Fibroblast of the conjunctiva (primary cell): ENCODE data around the gene HTATSF1.
A peak's percentile ranks its signal among the peaks of the same experiment; 100 is the strongest.

Source experiments
- DNase-seq: peaks from one replicate; pipeline ENCODE4 v3.0.0-alpha.2; 2010; ENCODE audit warnings: low read depth

HTATSF1 gene

GRCh38 chrX:136496186-136496763 is 1.1 kb upstream of the HTATSF1 start:
- DNase-seq = no peak

GRCh38 chrX:136496764-136497555 is 432 bp upstream of the HTATSF1 start:
- DNase-seq = peak; percentile 75

GRCh38 chrX:136519069-136519468 is 21.7 kb downstream of the HTATSF1 start:
- DNase-seq = no peak

GRCh38 chrX:136523770-136524169 is 26.4 kb downstream of the HTATSF1 start:
- no peak for DNase-seq

GRCh38 chrX:136525738-136526606 is 28.6 kb downstream of the HTATSF1 start:
- peak; percentile 89 for DNase-seq

GRCh38 chrX:136528645-136529315 is 31.4 kb downstream of the HTATSF1 start:
- DNase-seq = no peak

- DNase-seq = no peak
These were observed 32.4 kb downstream of the HTATSF1 start for GRCh38 chrX:136529795-136530194.

- DNase-seq = no peak
These were observed 34.6 kb downstream of the HTATSF1 start, which contains the start of gene VGLL1 for GRCh38 chrX:136531951-136532350. Gene VGLL1 (plus strand): TSS chrX:136532215. CDS start chrX:136536021, 3,806 bp downstream.

- no peak for DNase-seq
These were observed 36.7 kb downstream of the HTATSF1 start for GRCh38 chrX:136534131-136534530.

GRCh38 chrX:136538811-136539210 is 41.4 kb downstream of the HTATSF1 start:
- no peak for DNase-seq

- no peak for DNase-seq
These were observed 42.8 kb downstream of the HTATSF1 start for GRCh38 chrX:136540226-136540625.

GRCh38 chrX:136541294-136541693 is 43.9 kb downstream of the HTATSF1 start:
- no peak for DNase-seq

- no peak for DNase-seq
These were observed 44.9 kb downstream of the HTATSF1 start for GRCh38 chrX:136542281-136542680.

GRCh38 chrX:136546371-136546781 is 49.0 kb downstream of the HTATSF1 start:
- no peak for DNase-seq

- DNase-seq = no peak
These were observed 51.8 kb downstream of the HTATSF1 start for GRCh38 chrX:136549226-136549625.

GRCh38 chrX:136551410-136551809 is 54.0 kb downstream of the HTATSF1 start:
- DNase-seq = no peak

GRCh38 chrX:136555694-136556093 is 58.3 kb downstream of the HTATSF1 start:
- no peak for DNase-seq
